MM.1S (cell line): ENCODE data around the gene CPXM2.

Experiments
- DNase-seq: peaks from one replicate; pipeline ENCODE4 v3.0.0-alpha.2; 2015
- H2AFZ ChIP-seq: fragments of 300-600 bp; sonication (generic); 2 replicates; pipeline ENCODE4 v1.6.0; 2016; ENCODE audit warnings: antibody characterized with exemption, low read length
- H3F3A ChIP-seq: fragments of 300-600 bp; sonication (generic); 2 replicates; pipeline ENCODE4 v1.6.1; 2016; ENCODE audit warnings: mild to moderate bottlenecking, antibody characterized with exemption, low read length, moderate library complexity, mixed read lengths; ENCODE audit not compliant: insufficient read depth
- H3K27ac ChIP-seq: fragments of 300-600 bp; sonication (generic); 2 replicates; pipeline ENCODE4 v1.5.1; 2016; ENCODE audit warnings: mild to moderate bottlenecking, low read length
- H3K27me3 ChIP-seq: fragments of 300-600 bp; sonication (generic); replicated peaks from 2 replicates; pipeline ENCODE4 v1.6.0; 2016; ENCODE audit warnings: low read length; ENCODE audit not compliant: insufficient read depth
- H3K36me3 ChIP-seq: fragments of 300-600 bp; sonication (generic); replicated peaks from 2 replicates; pipeline ENCODE4 v1.6.1; 2016; ENCODE audit warnings: mild to moderate bottlenecking, low read length, mixed read lengths; ENCODE audit not compliant: insufficient read depth
- H3K4me1 ChIP-seq: fragments of 300-600 bp; sonication (generic); 2 replicates; pipeline ENCODE4 v1.6.1; 2016; ENCODE audit warnings: low read length, mixed read lengths
- H3K4me2 ChIP-seq: fragments of 300-600 bp; sonication (generic); 2 replicates; pipeline ENCODE4 v1.6.0; 2016; ENCODE audit warnings: low read depth, low read length
- H3K4me3 ChIP-seq: fragments of 300-600 bp; sonication (generic); 2 replicates; pipeline ENCODE4 v1.5.1; 2016; ENCODE audit warnings: low read length, mixed read lengths
- H3K79me2 ChIP-seq: fragments of 300-600 bp; sonication (generic); 2 replicates; pipeline ENCODE4 v1.6.1; 2016; ENCODE audit warnings: mixed run types, low read length, mixed read lengths
- H3K9ac ChIP-seq: fragments of 300-600 bp; sonication (generic); 2 replicates; pipeline ENCODE4 v1.6.1; 2016; ENCODE audit warnings: low read length, mixed read lengths
- H3K9me2 ChIP-seq: fragments of 300-600 bp; sonication (generic); replicated peaks from 2 replicates; pipeline ENCODE4 v1.6.1; 2016; ENCODE audit warnings: mild to moderate bottlenecking, low read length, mixed read lengths; ENCODE audit not compliant: insufficient read depth
- H3K9me3 ChIP-seq: fragments of 300-600 bp; sonication (generic); replicated peaks from 2 replicates; pipeline ENCODE4 v1.6.1; 2016; ENCODE audit warnings: mild to moderate bottlenecking, low read length, mixed read lengths; ENCODE audit not compliant: insufficient read depth
- H4K20me1 ChIP-seq: fragments of 300-600 bp; sonication (generic); 2 replicates; pipeline ENCODE4 v1.6.1; 2016; ENCODE audit warnings: mild to moderate bottlenecking, low read length, moderate library complexity, mixed read lengths; ENCODE audit not compliant: insufficient read depth
- CTCF ChIP-seq: fragments of 300-600 bp; sonication (generic); IDR thresholded peaks from 2 replicates; pipeline ENCODE4 v1.5.1; 2016; ENCODE audit warnings: antibody characterized with exemption, low read length, mixed read lengths
- EZH2 ChIP-seq: fragments of 300-600 bp; sonication (generic); optimal IDR thresholded peaks from 2 replicates; pipeline ENCODE3; 2017; ENCODE audit warnings: low read depth, mild to moderate bottlenecking, antibody characterized with exemption, low read length, mixed read lengths
- EZH2phosphoT487 ChIP-seq: fragments of 300-600 bp; sonication (generic); IDR thresholded peaks from 2 replicates; pipeline ENCODE4 v1.6.1; 2018; ENCODE audit warnings: antibody characterized with exemption, low read length

The CPXM2 gene

GRCh38 chr10:123882681-123883445 lies 8.7 kb downstream of the CPXM2 start:
- H3K36me3 ChIP-seq = no peaks in the 10 kb centered on the region
- no peak overlapping the region for H2AFZ ChIP-seq
- H3K9ac ChIP-seq = no peak overlapping the region
- no peak for TF ChIP-seq CTCF
- no peak for TF ChIP-seq EZH2phosphoT487
- no peak overlapping the region for H3K4me2 ChIP-seq
- H3K4me1 ChIP-seq = no peaks in the 10 kb centered on the region
- H4K20me1 ChIP-seq = no peaks in the 10 kb centered on the region
- no peak overlapping the region for H3K27ac ChIP-seq
- H3K79me2 ChIP-seq = no peaks in the 10 kb centered on the region
- H3F3A ChIP-seq = no peaks in the 10 kb centered on the region
- no peaks in the 10 kb centered on the region for H3K9me3 ChIP-seq
- no peaks in the 10 kb centered on the region for H3K9me2 ChIP-seq
- no peak for DNase-seq
- H3K27me3 ChIP-seq = no peaks in the 10 kb centered on the region
- H3K4me3 ChIP-seq = no peak overlapping the region

DNA sequence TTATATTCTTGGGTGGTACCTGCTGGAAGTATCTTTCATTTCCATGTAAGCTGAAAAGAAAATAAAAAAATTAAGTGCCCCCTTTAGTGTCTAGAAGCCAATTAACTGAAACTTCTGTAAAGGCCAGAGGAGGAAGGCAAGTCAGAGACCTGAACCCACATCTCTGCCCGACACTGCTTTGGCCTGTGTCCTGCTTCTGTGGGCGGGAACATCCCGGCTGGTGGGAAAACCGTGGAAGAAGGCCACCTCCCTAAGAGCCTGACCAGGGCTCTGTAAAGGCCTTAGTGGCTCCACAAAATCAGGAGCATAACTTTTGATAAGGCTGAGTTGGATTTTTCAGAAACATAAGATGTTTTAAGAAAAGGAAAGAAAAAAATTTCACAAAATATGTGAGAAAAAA lies 9.4 kb downstream of the CPXM2 start:
- Histone ChIP-seq H3K4me1 (no peaks in the 10 kb centered on the region), H3K9me3 (no peaks in the 10 kb centered on the region), H3K27me3 (no peaks in the 10 kb centered on the region), H3K36me3 (no peaks in the 10 kb centered on the region), H3K4me2 (no peak overlapping the region), H3K27ac (no peak overlapping the region), H3K9me2 (no peaks in the 10 kb centered on the region), H4K20me1 (no peaks in the 10 kb centered on the region), H2AFZ (no peak overlapping the region), H3K4me3 (no peak overlapping the region), H3K9ac (no peak overlapping the region), H3K79me2 (no peaks in the 10 kb centered on the region), H3F3A (no peaks in the 10 kb centered on the region)
- DNase-seq = no peak
- TF ChIP-seq CTCF = no peak
- TF ChIP-seq EZH2 = no peak
- no peak for TF ChIP-seq EZH2phosphoT487

DNA sequence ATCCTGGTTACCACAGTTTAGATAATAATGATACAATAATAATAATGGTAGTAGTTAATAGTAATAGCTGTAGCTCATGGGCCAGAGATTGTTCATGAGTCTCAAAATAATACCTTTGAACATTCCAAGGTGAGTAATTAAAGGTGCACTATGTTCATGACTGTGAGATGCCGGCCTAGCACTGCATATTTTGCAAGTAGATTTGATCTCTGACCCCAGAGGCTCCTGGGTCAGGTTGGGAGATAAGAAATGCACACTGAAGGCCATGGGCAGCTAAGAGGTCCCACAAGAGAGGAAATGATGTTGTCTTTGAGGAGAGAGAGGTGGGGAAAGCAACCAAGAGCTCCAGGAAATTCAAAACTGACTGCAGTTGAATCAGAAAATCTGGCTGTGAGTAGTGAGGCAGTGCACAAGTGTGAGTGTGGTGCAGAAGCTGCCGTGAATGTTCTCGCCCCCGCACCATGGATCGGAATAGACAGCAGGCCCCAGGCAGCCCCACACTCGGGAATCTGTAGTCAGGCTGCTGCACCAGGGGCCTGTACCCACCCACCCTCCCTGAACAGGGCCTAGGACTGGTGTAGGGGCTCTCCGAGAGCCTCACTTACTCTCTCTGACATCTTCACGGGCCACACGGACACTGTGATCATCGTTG lies 11.9 kb downstream of the CPXM2 start:
- no peak overlapping the region for H2AFZ ChIP-seq
- no peaks in the 10 kb centered on the region for H3K36me3 ChIP-seq
- no peaks in the 10 kb centered on the region for H3K79me2 ChIP-seq
- H3K9me3 ChIP-seq = no peaks in the 10 kb centered on the region
- H3K9ac ChIP-seq = no peak overlapping the region
- no peaks in the 10 kb centered on the region for H3K4me1 ChIP-seq
- no peak overlapping the region for H3K27ac ChIP-seq
- no peak overlapping the region for H3K4me2 ChIP-seq
- TF ChIP-seq CTCF (no peak), EZH2 (no peak), EZH2phosphoT487 (no peak)
- no peak overlapping the region for H3K4me3 ChIP-seq
- H3F3A ChIP-seq = no peaks in the 10 kb centered on the region
- DNase-seq = no peak
- no peaks in the 10 kb centered on the region for H3K27me3 ChIP-seq
- H3K9me2 ChIP-seq = no peaks in the 10 kb centered on the region
- no peaks in the 10 kb centered on the region for H4K20me1 ChIP-seq
